Peyer's patch (tissue), 4 donors: ENCODE measurements around the gene HNRNPA2B1. TPM values are rescaled to one million over a fixed set of nuclear protein-coding genes. Genes with fewer than 3 reads are reported as not detected.

Experiments
- DNase-seq, 3 donors: peaks; one replicate each; pipeline ENCODE4 v3.0.0-alpha.2; 2017 to 2019
- H3K27ac ChIP-seq, 4 donors: fragments of 200-600 bp; sonication (generic); one replicate each; pipeline ENCODE4 v1.5.1; 2016 to 2019
- H3K27me3 ChIP-seq, 2 donors: fragments of 200-600 bp; sonication (generic); one replicate each; pipeline ENCODE4 v1.5.1; 2019
- H3K36me3 ChIP-seq, 3 donors: fragments of 200-600 bp; sonication (generic); one replicate each; pipeline ENCODE4 v1.5.1; 2016 to 2019
- H3K4me1 ChIP-seq, 4 donors: fragments of 200-600 bp; sonication (generic); one replicate each; pipeline ENCODE4 v1.5.1; 2016 to 2019
- H3K4me3 ChIP-seq, 4 donors: fragments of 200-600 bp; sonication (generic); 1 replicate in 3 of 4; 2 replicates in 1 of 4; pipeline ENCODE4 v1.5.1; 2016 to 2019; ENCODE audit warnings: mild to moderate bottlenecking in 1 of 4
- H3K9me3 ChIP-seq, 4 donors: fragments of 200-600 bp; sonication (generic); one replicate each; pipeline ENCODE4 v1.5.1; 2016 to 2019; ENCODE audit warnings: mild to moderate bottlenecking in 1 of 4
- CTCF ChIP-seq, 6 experiments: fragments of 450-650 bp in 4 of 6; fragments of 200-600 bp in 2 of 6; sonication (generic) in 1 of 6; IDR thresholded peaks; one replicate each; pipeline ENCODE4 v1.5.1; 2017 to 2019; ENCODE audit warnings: antibody characterized with exemption in 6 of 6, mild to moderate bottlenecking in 3 of 6, moderate library complexity in 1 of 6
- POLR2A ChIP-seq, 2 donors: fragments of 450-650 bp; IDR thresholded peaks; one replicate each; pipeline ENCODE4 v1.5.1; 2017; ENCODE audit warnings: antibody characterized with exemption in 2 of 2, mild to moderate bottlenecking in 2 of 2, moderate library complexity in 2 of 2
- total RNA-seq, 4 donors: library from RNA; depleted of rRNA; stranded (reverse); fragments of >200 nt; gene quantifications; one replicate each; pipeline ENCODE4 v1.1.0, GENCODE V29; 2016

Gene HNRNPA2B1
- total RNA-seq, 4 donors from 2014 or later: 184 to 526 (median 228) TPM

GRCh38 chr7:26212921-26213718 lies 12.6 kb upstream of the HNRNPA2B1 start:
- Histone ChIP-seq H3K36me3 (peaks cover 0 to 48% (median 0%) of the 10 kb centered on the region in 3 donors), H3K27ac (no peak overlapping the region), H3K4me1 (peaks cover 0 to 4% (median 0%) of the 10 kb centered on the region in 4 donors), H3K27me3 (no peaks in the 10 kb centered on the region), H3K4me3 (no peak overlapping the region), H3K9me3 (no peaks in the 10 kb centered on the region)
- DNase-seq: no peak
- TF ChIP-seq CTCF (IDR thresholded peaks at IDR 0.05) (no peak), POLR2A (IDR thresholded peaks at IDR 0.05) (no peak)

- TF ChIP-seq POLR2A (IDR thresholded peaks at IDR 0.05) (no peak), CTCF (IDR thresholded peaks at IDR 0.05) (no peak)
- peaks cover 0 to 69% (median 0%) of the 10 kb centered on the region in 3 donors for H3K36me3 ChIP-seq
- no peak for DNase-seq
- H3K9me3 ChIP-seq: no peaks in the 10 kb centered on the region
- no peak overlapping the region for H3K27ac ChIP-seq
- no peaks in the 10 kb centered on the region for H3K27me3 ChIP-seq
- no peak overlapping the region for H3K4me3 ChIP-seq
- peaks cover 0 to 33% (median 8%) of the 10 kb centered on the region in 4 donors for H3K4me1 ChIP-seq
Measured at GRCh38 chr7:26208040-26208439, 7.5 kb upstream of the HNRNPA2B1 start.

GRCh38 chr7:26203016-26203415 lies 2.5 kb upstream of the HNRNPA2B1 start:
- H3K9me3 ChIP-seq: no peaks in the 10 kb centered on the region
- H3K27me3 ChIP-seq: no peaks in the 10 kb centered on the region
- H3K4me1 ChIP-seq: peaks cover 0 to 33% (median 10%) of the 10 kb centered on the region in 4 donors
- H3K27ac ChIP-seq: peak overlapping the region; percentile 99 to 100 (median 100)
- no peak for TF ChIP-seq CTCF (IDR thresholded peaks at IDR 0.05)
- no peak for DNase-seq
- H3K36me3 ChIP-seq: peaks cover 0 to 21% (median 0%) of the 10 kb centered on the region in 3 donors
- H3K4me3 ChIP-seq: peak overlapping the region; percentile 85 to 100 (median 95)

- Histone ChIP-seq H3K27me3 (no peaks in the 10 kb centered on the region), H3K4me3 (peak overlapping the region; percentile 85 to 100 (median 95)), H3K4me1 (peaks cover 0 to 37% (median 12%) of the 10 kb centered on the region in 4 donors), H3K9me3 (no peaks in the 10 kb centered on the region), H3K36me3 (peaks cover 0 to 19% (median 0%) of the 10 kb centered on the region in 3 donors), H3K27ac (peak overlapping the region; percentile 99 to 100 (median 100))
- DNase-seq: peak; percentile 49 to 78 (median 71)
- no peak for TF ChIP-seq CTCF (IDR thresholded peaks at IDR 0.05)
- no peak for TF ChIP-seq POLR2A (IDR thresholded peaks at IDR 0.05)
Measured at GRCh38 chr7:26202019-26202990, 1.8 kb upstream of the HNRNPA2B1 start.

GRCh38 chr7:26201247-26202018 lies 887 bp upstream of the HNRNPA2B1 start, which contains the start of gene CBX3:
Gene CBX3 (plus strand): TSS chr7:26201745. CDS start chr7:26202999, 1,254 bp downstream.
- H3K9me3 ChIP-seq: no peaks in the 10 kb centered on the region
- TF ChIP-seq POLR2A (IDR thresholded peaks at IDR 0.05): peak; percentile 75 to 87
- no peak for TF ChIP-seq CTCF (IDR thresholded peaks at IDR 0.05)
- peaks cover 0 to 46% (median 18%) of the 10 kb centered on the region in 4 donors for H3K4me1 ChIP-seq
- no peaks in the 10 kb centered on the region for H3K27me3 ChIP-seq
- H3K27ac ChIP-seq: peak within 1 kb of the TSS; percentile 99 to 100 (median 100)
- peak within 1 kb of the TSS; percentile 85 to 100 (median 95) for H3K4me3 ChIP-seq
- peak; percentile 92 to 97 (median 93) for DNase-seq
- peaks cover 0 to 19% (median 0%) of the 10 kb centered on the region in 3 donors for H3K36me3 ChIP-seq
